Liver (tissue), 9 donors: ENCODE results near the gene PRKAA2. TPM values are rescaled to one million over a fixed set of nuclear protein-coding genes. Genes with fewer than 3 reads are reported as not detected.

Experiments used
- DNase-seq: peaks from one replicate; pipeline ENCODE4 v3.0.0-alpha.2; 2017; ENCODE audit warnings: low spot score
- H3K27ac ChIP-seq, 2 donors: one replicate each; pipeline ENCODE4 v1.7.0; 2013; ENCODE audit warnings: inconsistent platforms in 2 of 2, low read length in 2 of 2, control low read depth in 1 of 2, low read depth in 1 of 2, mild to moderate bottlenecking in 1 of 2
- H3K27me3 ChIP-seq, 4 donors: one replicate each; pipeline versions ENCODE4 v1.6.1 to v1.7.0; 2013; ENCODE audit warnings: low read length in 3 of 4, inconsistent platforms in 1 of 4, mild to moderate bottlenecking in 1 of 4, moderate library complexity in 1 of 4; ENCODE audit not compliant: control insufficient read depth in 4 of 4, insufficient read depth in 4 of 4
- H3K36me3 ChIP-seq, 4 donors: one replicate each; pipeline versions ENCODE4 v1.6.1 to v1.7.0; 2013; ENCODE audit warnings: low read length in 3 of 4, mild to moderate bottlenecking in 3 of 4, low read depth in 1 of 4, moderate library complexity in 1 of 4; ENCODE audit not compliant: control insufficient read depth in 4 of 4, insufficient read depth in 3 of 4
- H3K4me1 ChIP-seq, 4 donors: one replicate each; pipeline versions ENCODE4 v1.6.1 to v1.7.0; 2013; ENCODE audit warnings: low read length in 3 of 4, mild to moderate bottlenecking in 3 of 4, moderate library complexity in 1 of 4; ENCODE audit not compliant: control insufficient read depth in 4 of 4, insufficient read depth in 4 of 4
- H3K4me3 ChIP-seq, 3 donors: one replicate each; pipeline versions ENCODE4 v1.6.1 to v1.7.0; 2013; ENCODE audit warnings: low read length in 3 of 3, control low read depth in 1 of 3, low read depth in 1 of 3, mild to moderate bottlenecking in 1 of 3
- H3K9ac ChIP-seq, 2 donors: one replicate each; pipeline ENCODE4 v1.7.0; 2013; ENCODE audit warnings: low read length in 2 of 2, mild to moderate bottlenecking in 2 of 2, moderate library complexity in 2 of 2, control low read depth in 1 of 2, low read depth in 1 of 2
- H3K9me3 ChIP-seq, 4 donors: one replicate each; pipeline versions ENCODE4 v1.6.1 to v1.7.0; 2013; ENCODE audit warnings: low read length in 3 of 4; ENCODE audit not compliant: control insufficient read depth in 4 of 4
- ATF3 ChIP-seq: IDR thresholded peaks from 2 replicates; pipeline ENCODE4 v1.6.1; 2016; ENCODE audit warnings: antibody characterized with exemption
- FOXA1 ChIP-seq: IDR thresholded peaks from 2 replicates; pipeline ENCODE4 v1.6.1; 2016; ENCODE audit warnings: antibody characterized with exemption
- FOXA2 ChIP-seq: IDR thresholded peaks from 2 replicates; pipeline ENCODE4 v1.6.1; 2016; ENCODE audit warnings: antibody characterized with exemption
- GABPA ChIP-seq, 2 donors: IDR thresholded peaks in 1 of 2; conservative IDR thresholded peaks in 1 of 2; 2 replicates each; pipeline ENCODE4 v1.6.1; 2016; ENCODE audit warnings: antibody characterized with exemption in 2 of 2, mild to moderate bottlenecking in 1 of 2, moderate library complexity in 1 of 2
- HNF4G ChIP-seq: IDR thresholded peaks from 2 replicates; pipeline ENCODE4 v1.6.1; 2016; ENCODE audit warnings: antibody characterized with exemption
- JUND ChIP-seq, 2 donors: IDR thresholded peaks; 2 replicates each; pipeline ENCODE4 v1.6.1; 2016; ENCODE audit warnings: antibody characterized with exemption in 2 of 2
- MAX ChIP-seq: IDR thresholded peaks from 2 replicates; pipeline ENCODE4 v1.6.1; 2016; ENCODE audit warnings: antibody characterized with exemption
- NR2F2 ChIP-seq: IDR thresholded peaks from 2 replicates; pipeline ENCODE4 v1.6.1; 2016; ENCODE audit warnings: antibody characterized with exemption
- RAD21 ChIP-seq, 2 donors: IDR thresholded peaks; 2 replicates each; pipeline ENCODE4 v1.6.1; 2016; ENCODE audit warnings: antibody characterized with exemption in 2 of 2, mild to moderate bottlenecking in 2 of 2
- REST ChIP-seq: IDR thresholded peaks from 2 replicates; pipeline ENCODE4 v1.6.1; 2016; ENCODE audit warnings: antibody characterized with exemption, mild to moderate bottlenecking
- RXRA ChIP-seq, 2 donors: IDR thresholded peaks; 2 replicates each; pipeline ENCODE4 v1.6.1; 2017 to 2018; ENCODE audit warnings: antibody characterized with exemption in 2 of 2, mild to moderate bottlenecking in 1 of 2
- SP1 ChIP-seq: IDR thresholded peaks from 2 replicates; pipeline ENCODE4 v1.6.1; 2018; ENCODE audit warnings: antibody characterized with exemption, mild to moderate bottlenecking
- TAF1 ChIP-seq: conservative IDR thresholded peaks from 2 replicates; pipeline ENCODE4 v1.6.1; 2016; ENCODE audit warnings: antibody characterized with exemption, mild to moderate bottlenecking
- YY1 ChIP-seq: IDR thresholded peaks from 2 replicates; pipeline ENCODE4 v1.6.1; 2016; ENCODE audit warnings: antibody characterized with exemption, mild to moderate bottlenecking
- ZBTB33 ChIP-seq: IDR thresholded peaks from 2 replicates; pipeline ENCODE4 v1.6.1; 2016; ENCODE audit warnings: antibody characterized with exemption
- WGBS: extraction: QIAGEN DNeasy Blood & Tissue Kit; methylation state at CpG from one replicate; pipeline ENCODE4 v1.1.7; 2013; 5-methylcytosine and 5-hydroxymethylcytosine counted together
- polyA plus RNA-seq, 2 donors: library from polyadenylated mRNA; stranded (reverse) in 1 of 2; unstranded in 1 of 2; fragments of 200-250 nt in 1 of 2; fragments of >200 nt in 1 of 2; fragmentation: Nextera tagmentation in 1 of 2; extraction: Ambion mirVana in 1 of 2; gene quantifications; one replicate each; pipeline versions ENCODE4 v1.2.1 to v1.2.3, GENCODE V29; 2013 to 2015
- total RNA-seq, 2 donors: library from RNA; depleted of rRNA; stranded (reverse); fragments of >200 nt; gene quantifications; one replicate each; pipeline ENCODE4 v1.2.3, GENCODE V29; 2014
- donor health status: healthy.
- donor health status: healthy.
- donor health status: healthy.
- donor health status: healthy.
- donor health status: healthy.

PRKAA2 gene
- total and polyA plus RNA-seq, 4 donors, result 0.33 to 2.7 (median 1.6) TPM

- Histone ChIP-seq H3K9ac (no peak overlapping the region), H3K27me3 (no peaks in the 10 kb centered on the region), H3K27ac (no peak overlapping the region), H3K4me1 (no peaks in the 10 kb centered on the region), H3K4me3 (no peak overlapping the region), H3K36me3 (no peaks in the 10 kb centered on the region), H3K9me3 (no peaks in the 10 kb centered on the region)
- WGBS, result 61% methylated on average over 1 of the region's 1 CpG
- TF ChIP-seq ZBTB33, result no peak
- TF ChIP-seq SP1, result no peak
- no peak for TF ChIP-seq TAF1
- no peak for DNase-seq
Observed at GRCh38 chr1:56713112-56713511, 68.0 kb downstream of the PRKAA2 start.

GRCh38 chr1:56715156-56715555 lies 70.0 kb downstream of the PRKAA2 start:
- 62% methylated on average over 1 of the region's 1 CpG for WGBS
- Histone ChIP-seq H3K27ac (no peak overlapping the region), H3K4me1 (no peaks in the 10 kb centered on the region), H3K9me3 (no peaks in the 10 kb centered on the region), H3K9ac (no peak overlapping the region), H3K27me3 (no peaks in the 10 kb centered on the region), H3K4me3 (no peak overlapping the region), H3K36me3 (peaks cover 0 to 5% (median 0%) of the 10 kb centered on the region in 4 donors)
- TF ChIP-seq GABPA (IDR thresholded peaks at IDR 0.05 in 1 of 2, conservative IDR thresholded peaks at IDR 0.05 in 1 of 2) (no peak), NR2F2 (no peak), FOXA2 (no peak), FOXA1 (no peak)
- no peak for DNase-seq

GRCh38 chr1:56719171-56719570 lies 74.1 kb downstream of the PRKAA2 start:
- Histone ChIP-seq H3K27me3 (no peaks in the 10 kb centered on the region), H3K9ac (no peak overlapping the region), H3K27ac (no peak overlapping the region), H3K4me3 (no peak overlapping the region), H3K36me3 (peaks cover 0 to 10% (median 4%) of the 10 kb centered on the region in 4 donors), H3K9me3 (no peaks in the 10 kb centered on the region), H3K4me1 (no peaks in the 10 kb centered on the region)
- WGBS, result 83% methylated on average over 1 of the region's 1 CpG
- no peak for TF ChIP-seq ZBTB33
- TF ChIP-seq ATF3, result no peak
- no peak for TF ChIP-seq NR2F2
- no peak for DNase-seq

- Histone ChIP-seq H3K27me3 (no peaks in the 10 kb centered on the region), H3K9me3 (no peaks in the 10 kb centered on the region), H3K36me3 (peaks cover 2 to 13% (median 5%) of the 10 kb centered on the region in 4 donors), H3K9ac (no peak overlapping the region), H3K4me3 (no peak overlapping the region), H3K27ac (no peak overlapping the region), H3K4me1 (no peaks in the 10 kb centered on the region)
- DNase-seq, result no peak
- TF ChIP-seq JUND (IDR thresholded peaks at IDR 0.05) (no peak), YY1 (no peak), RAD21 (IDR thresholded peaks at IDR 0.05) (no peak), RXRA (IDR thresholded peaks at IDR 0.05) (no peak), ATF3 (no peak), MAX (no peak), FOXA1 (no peak), HNF4G (no peak), TAF1 (no peak), REST (no peak)
Observed at GRCh38 chr1:56726706-56727105, 81.6 kb downstream of the PRKAA2 start.
